HEK293 (cell line): ENCODE results near the gene RAB3B.

ENCODE experiments used
- PRDM6 ChIP-seq: fragments of 450-650 bp; formaldehyde crosslinking; IDR thresholded peaks from 2 replicates; pipeline ENCODE4 v1.5.1; 2017; ENCODE audit warnings: missing biosample characterization, missing genetic modification characterization
- SP3 ChIP-seq: fragments of 450-650 bp; formaldehyde crosslinking; IDR thresholded peaks from 2 replicates; pipeline ENCODE4 v1.5.1; 2016; ENCODE audit warnings: missing biosample characterization, missing genetic modification characterization
- ZBTB48 ChIP-seq: fragments of 450-650 bp; formaldehyde crosslinking; IDR thresholded peaks from 2 replicates; pipeline ENCODE4 v1.5.1; 2016; ENCODE audit warnings: missing biosample characterization, missing genetic modification characterization
- ZFP3 ChIP-seq: fragments of 450-650 bp; formaldehyde crosslinking; IDR thresholded peaks from 2 replicates; pipeline ENCODE4 v1.5.1; 2016; ENCODE audit warnings: low read depth, missing biosample characterization, missing genetic modification characterization
- ZNF214 ChIP-seq: fragments of 450-650 bp; formaldehyde crosslinking; IDR thresholded peaks from 2 replicates; pipeline ENCODE4 v1.5.1; 2017; ENCODE audit warnings: missing biosample characterization, mild to moderate bottlenecking, missing genetic modification characterization, borderline replicate concordance
- ZNF274 ChIP-seq, 2 experiments: fragments of 200-500 bp in 1 of 2; fragments of 450-650 bp in 1 of 2; sonication (Bioruptor generic) in 1 of 2; formaldehyde crosslinking in 1 of 2; IDR thresholded peaks; 2 replicates each; pipeline versions ENCODE4 v1.5.1 to v1.6.1; 2014 to 2016; ENCODE audit warnings: borderline replicate concordance in 1 of 2, inconsistent platforms in 1 of 2, low read length in 1 of 2, missing biosample characterization in 1 of 2, missing genetic modification characterization in 1 of 2
- TF ChIP-seq, protein P1 (sequence below): fragments of 450-650 bp; formaldehyde crosslinking; IDR thresholded peaks from 2 replicates; pipeline ENCODE4 v1.5.1; 2016; ENCODE audit warnings: missing biosample characterization, missing genetic modification characterization
- TF ChIP-seq, protein P2 (sequence below): fragments of 450-650 bp; formaldehyde crosslinking; IDR thresholded peaks from 2 replicates; pipeline ENCODE4 v1.5.1; 2016; ENCODE audit warnings: missing biosample characterization, missing genetic modification characterization
- TF ChIP-seq, protein P3 (sequence below): fragments of 450-650 bp; formaldehyde crosslinking; IDR thresholded peaks from 2 replicates; pipeline ENCODE4 v1.5.1; 2016; ENCODE audit warnings: missing biosample characterization, missing genetic modification characterization, borderline replicate concordance

GRCh38 chr1:51952638-51953037 lies 37.9 kb downstream of the RAB3B start:
- TF ChIP-seq, protein P1, sequence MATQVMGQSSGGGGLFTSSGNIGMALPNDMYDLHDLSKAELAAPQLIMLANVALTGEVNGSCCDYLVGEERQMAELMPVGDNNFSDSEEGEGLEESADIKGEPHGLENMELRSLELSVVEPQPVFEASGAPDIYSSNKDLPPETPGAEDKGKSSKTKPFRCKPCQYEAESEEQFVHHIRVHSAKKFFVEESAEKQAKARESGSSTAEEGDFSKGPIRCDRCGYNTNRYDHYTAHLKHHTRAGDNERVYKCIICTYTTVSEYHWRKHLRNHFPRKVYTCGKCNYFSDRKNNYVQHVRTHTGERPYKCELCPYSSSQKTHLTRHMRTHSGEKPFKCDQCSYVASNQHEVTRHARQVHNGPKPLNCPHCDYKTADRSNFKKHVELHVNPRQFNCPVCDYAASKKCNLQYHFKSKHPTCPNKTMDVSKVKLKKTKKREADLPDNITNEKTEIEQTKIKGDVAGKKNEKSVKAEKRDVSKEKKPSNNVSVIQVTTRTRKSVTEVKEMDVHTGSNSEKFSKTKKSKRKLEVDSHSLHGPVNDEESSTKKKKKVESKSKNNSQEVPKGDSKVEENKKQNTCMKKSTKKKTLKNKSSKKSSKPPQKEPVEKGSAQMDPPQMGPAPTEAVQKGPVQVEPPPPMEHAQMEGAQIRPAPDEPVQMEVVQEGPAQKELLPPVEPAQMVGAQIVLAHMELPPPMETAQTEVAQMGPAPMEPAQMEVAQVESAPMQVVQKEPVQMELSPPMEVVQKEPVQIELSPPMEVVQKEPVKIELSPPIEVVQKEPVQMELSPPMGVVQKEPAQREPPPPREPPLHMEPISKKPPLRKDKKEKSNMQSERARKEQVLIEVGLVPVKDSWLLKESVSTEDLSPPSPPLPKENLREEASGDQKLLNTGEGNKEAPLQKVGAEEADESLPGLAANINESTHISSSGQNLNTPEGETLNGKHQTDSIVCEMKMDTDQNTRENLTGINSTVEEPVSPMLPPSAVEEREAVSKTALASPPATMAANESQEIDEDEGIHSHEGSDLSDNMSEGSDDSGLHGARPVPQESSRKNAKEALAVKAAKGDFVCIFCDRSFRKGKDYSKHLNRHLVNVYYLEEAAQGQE (tag by site-specific recombination): no peak
- TF ChIP-seq, protein P2, sequence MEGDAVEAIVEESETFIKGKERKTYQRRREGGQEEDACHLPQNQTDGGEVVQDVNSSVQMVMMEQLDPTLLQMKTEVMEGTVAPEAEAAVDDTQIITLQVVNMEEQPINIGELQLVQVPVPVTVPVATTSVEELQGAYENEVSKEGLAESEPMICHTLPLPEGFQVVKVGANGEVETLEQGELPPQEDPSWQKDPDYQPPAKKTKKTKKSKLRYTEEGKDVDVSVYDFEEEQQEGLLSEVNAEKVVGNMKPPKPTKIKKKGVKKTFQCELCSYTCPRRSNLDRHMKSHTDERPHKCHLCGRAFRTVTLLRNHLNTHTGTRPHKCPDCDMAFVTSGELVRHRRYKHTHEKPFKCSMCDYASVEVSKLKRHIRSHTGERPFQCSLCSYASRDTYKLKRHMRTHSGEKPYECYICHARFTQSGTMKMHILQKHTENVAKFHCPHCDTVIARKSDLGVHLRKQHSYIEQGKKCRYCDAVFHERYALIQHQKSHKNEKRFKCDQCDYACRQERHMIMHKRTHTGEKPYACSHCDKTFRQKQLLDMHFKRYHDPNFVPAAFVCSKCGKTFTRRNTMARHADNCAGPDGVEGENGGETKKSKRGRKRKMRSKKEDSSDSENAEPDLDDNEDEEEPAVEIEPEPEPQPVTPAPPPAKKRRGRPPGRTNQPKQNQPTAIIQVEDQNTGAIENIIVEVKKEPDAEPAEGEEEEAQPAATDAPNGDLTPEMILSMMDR: no peak
- TF ChIP-seq SP3 (no peak), ZBTB48 (no peak), ZNF214 (tag by site-specific recombination) (no peak), ZNF274 (IDR thresholded peaks at IDR 0.05; ENCODE audit: low read length) (no peak), ZNF274 (tag by site-specific recombination; IDR thresholded peaks at IDR 0.05; ENCODE audit: borderline replicate concordance) (no peak), ZFP3 (no peak), PRDM6 (no peak)
- TF ChIP-seq, protein P3, sequence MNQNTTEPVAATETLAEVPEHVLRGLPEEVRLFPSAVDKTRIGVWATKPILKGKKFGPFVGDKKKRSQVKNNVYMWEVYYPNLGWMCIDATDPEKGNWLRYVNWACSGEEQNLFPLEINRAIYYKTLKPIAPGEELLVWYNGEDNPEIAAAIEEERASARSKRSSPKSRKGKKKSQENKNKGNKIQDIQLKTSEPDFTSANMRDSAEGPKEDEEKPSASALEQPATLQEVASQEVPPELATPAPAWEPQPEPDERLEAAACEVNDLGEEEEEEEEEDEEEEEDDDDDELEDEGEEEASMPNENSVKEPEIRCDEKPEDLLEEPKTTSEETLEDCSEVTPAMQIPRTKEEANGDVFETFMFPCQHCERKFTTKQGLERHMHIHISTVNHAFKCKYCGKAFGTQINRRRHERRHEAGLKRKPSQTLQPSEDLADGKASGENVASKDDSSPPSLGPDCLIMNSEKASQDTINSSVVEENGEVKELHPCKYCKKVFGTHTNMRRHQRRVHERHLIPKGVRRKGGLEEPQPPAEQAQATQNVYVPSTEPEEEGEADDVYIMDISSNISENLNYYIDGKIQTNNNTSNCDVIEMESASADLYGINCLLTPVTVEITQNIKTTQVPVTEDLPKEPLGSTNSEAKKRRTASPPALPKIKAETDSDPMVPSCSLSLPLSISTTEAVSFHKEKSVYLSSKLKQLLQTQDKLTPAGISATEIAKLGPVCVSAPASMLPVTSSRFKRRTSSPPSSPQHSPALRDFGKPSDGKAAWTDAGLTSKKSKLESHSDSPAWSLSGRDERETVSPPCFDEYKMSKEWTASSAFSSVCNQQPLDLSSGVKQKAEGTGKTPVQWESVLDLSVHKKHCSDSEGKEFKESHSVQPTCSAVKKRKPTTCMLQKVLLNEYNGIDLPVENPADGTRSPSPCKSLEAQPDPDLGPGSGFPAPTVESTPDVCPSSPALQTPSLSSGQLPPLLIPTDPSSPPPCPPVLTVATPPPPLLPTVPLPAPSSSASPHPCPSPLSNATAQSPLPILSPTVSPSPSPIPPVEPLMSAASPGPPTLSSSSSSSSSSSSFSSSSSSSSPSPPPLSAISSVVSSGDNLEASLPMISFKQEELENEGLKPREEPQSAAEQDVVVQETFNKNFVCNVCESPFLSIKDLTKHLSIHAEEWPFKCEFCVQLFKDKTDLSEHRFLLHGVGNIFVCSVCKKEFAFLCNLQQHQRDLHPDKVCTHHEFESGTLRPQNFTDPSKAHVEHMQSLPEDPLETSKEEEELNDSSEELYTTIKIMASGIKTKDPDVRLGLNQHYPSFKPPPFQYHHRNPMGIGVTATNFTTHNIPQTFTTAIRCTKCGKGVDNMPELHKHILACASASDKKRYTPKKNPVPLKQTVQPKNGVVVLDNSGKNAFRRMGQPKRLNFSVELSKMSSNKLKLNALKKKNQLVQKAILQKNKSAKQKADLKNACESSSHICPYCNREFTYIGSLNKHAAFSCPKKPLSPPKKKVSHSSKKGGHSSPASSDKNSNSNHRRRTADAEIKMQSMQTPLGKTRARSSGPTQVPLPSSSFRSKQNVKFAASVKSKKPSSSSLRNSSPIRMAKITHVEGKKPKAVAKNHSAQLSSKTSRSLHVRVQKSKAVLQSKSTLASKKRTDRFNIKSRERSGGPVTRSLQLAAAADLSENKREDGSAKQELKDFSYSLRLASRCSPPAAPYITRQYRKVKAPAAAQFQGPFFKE (tag by site-specific recombination): no peak
